ENCODE results near the gene ASTN2.

Gene ASTN2

GRCh38 chr9:116395699-116396037 lies 1019.2 kb downstream of the ASTN2 start:
- no peak overlapping the region for H3K27ac ChIP-seq
- H3K4me3 ChIP-seq = no peak overlapping the region
- no peak for DNase-seq (ENCODE audit: low spot score)
- TF ChIP-seq, protein P1, sequence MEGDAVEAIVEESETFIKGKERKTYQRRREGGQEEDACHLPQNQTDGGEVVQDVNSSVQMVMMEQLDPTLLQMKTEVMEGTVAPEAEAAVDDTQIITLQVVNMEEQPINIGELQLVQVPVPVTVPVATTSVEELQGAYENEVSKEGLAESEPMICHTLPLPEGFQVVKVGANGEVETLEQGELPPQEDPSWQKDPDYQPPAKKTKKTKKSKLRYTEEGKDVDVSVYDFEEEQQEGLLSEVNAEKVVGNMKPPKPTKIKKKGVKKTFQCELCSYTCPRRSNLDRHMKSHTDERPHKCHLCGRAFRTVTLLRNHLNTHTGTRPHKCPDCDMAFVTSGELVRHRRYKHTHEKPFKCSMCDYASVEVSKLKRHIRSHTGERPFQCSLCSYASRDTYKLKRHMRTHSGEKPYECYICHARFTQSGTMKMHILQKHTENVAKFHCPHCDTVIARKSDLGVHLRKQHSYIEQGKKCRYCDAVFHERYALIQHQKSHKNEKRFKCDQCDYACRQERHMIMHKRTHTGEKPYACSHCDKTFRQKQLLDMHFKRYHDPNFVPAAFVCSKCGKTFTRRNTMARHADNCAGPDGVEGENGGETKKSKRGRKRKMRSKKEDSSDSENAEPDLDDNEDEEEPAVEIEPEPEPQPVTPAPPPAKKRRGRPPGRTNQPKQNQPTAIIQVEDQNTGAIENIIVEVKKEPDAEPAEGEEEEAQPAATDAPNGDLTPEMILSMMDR (IDR thresholded peaks at IDR 0.05) = no peak

GRCh38 chr9:116394894-116395698 lies 1019.8 kb downstream of the ASTN2 start:
- TF ChIP-seq, protein P1 (IDR thresholded peaks at IDR 0.05) = no peak
- no peak for DNase-seq (ENCODE audit: low spot score)
- Histone ChIP-seq H3K4me3 (no peak overlapping the region), H3K27ac (no peak overlapping the region)

DNA sequence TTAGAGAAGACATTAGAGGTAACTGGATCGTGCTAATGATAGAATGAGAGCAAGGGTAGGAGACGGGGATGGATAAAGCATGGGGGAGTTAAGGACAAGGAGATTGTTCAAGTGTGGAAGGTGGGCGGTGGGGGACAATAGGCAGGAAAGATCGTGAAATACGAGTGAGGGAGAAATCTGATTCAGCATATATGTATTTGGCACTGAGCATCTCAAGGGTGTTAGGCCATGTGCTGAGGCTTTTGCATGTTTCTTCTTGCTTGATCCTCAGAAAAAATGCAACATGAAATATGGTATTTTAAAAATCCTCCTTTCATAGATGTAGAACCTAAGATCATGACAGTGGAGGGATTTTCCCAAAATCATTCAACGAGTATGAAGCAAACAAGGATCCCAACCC lies 1020.8 kb downstream of the ASTN2 start:
- Histone ChIP-seq H3K4me3 (no peak overlapping the region), H3K27ac (no peak overlapping the region)
- TF ChIP-seq, protein P1 (IDR thresholded peaks at IDR 0.05) = no peak
- no peak for DNase-seq (ENCODE audit: low spot score)

DNA sequence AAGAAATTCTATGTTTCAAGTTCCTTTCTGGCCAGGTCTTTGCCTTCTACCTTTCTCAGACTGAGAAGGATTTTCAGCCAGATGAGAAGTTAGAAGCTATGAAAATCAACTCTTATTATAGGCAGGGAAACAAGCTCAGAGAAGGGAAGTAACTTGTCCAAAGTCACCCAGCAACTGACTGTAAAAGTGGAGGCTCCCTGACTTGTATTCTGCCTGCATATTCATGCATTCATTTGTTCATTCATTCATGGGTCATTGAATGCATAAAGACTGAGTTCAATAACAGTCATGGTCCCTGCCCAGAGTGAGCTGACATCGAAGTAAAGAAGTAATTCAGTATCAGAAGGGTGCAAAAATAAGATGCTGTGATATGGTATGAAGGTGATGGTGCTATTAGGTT lies 1021.7 kb downstream of the ASTN2 start:
- TF ChIP-seq, protein P1 (IDR thresholded peaks at IDR 0.05) = no peak
- Histone ChIP-seq H3K4me3 (no peak overlapping the region), H3K27ac (no peak overlapping the region)
- DNase-seq (ENCODE audit: low spot score) = no peak

- TF ChIP-seq, protein P1 (IDR thresholded peaks at IDR 0.05) = no peak
- H3K4me3 ChIP-seq = no peak overlapping the region
- no peak for DNase-seq (ENCODE audit: low spot score)
- no peak overlapping the region for H3K27ac ChIP-seq
Observed at GRCh38 chr9:116391306-116391900, 1023.5 kb downstream of the ASTN2 start.

DNA sequence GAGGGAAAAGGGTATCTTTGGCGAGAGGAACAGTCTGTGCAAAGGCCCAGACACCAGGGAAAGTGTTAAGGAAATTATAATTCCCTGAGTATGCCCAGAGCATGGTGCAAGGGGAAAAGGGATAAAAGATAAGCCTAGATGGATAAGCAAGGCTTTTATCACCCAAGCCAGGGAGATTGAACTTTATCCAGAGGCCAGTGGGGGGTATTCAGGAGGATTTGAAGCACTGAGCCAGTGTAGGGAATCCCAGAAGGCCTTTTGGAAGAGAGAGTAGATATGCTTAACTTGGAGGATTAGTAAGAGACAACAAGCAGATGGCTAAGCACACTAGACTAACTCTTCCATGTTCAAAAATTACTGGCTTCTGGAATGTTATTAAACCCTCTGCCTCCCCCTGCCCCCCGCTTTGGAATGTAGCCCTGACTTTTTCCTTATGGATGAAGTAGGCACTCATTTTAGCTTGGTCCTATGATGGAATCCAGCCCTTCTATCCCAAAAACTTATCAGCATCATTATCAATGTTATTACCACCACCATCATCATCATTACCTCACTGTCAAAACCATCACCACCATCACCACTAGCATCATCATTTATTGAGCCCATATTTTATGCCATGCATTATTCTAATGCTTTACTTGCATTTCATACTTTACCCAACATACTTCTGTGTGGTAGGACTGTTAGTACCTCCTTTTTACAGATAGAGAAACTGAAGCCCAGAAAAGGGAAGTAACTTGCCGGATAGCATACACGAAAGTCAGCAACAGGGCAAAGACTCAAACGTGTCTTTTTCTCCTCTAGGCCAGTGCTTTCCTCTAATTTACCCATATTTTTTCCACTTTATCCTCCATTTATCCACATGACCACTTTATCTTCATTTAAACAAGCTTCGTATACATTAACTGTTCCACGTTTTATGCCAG lies 1024.3 kb downstream of the ASTN2 start:
- TF ChIP-seq, protein P1 (IDR thresholded peaks at IDR 0.05) = no peak
- DNase-seq (ENCODE audit: low spot score) = no peak
- H3K4me3 ChIP-seq = no peak overlapping the region
- H3K27ac ChIP-seq = no peak overlapping the region
